Measurements from ENCODE around the gene YOD1.

GRCh38 chr1:207049974-207050391, 1.0 kb downstream of the YOD1 start:
- TF ChIP-seq, protein P1, sequence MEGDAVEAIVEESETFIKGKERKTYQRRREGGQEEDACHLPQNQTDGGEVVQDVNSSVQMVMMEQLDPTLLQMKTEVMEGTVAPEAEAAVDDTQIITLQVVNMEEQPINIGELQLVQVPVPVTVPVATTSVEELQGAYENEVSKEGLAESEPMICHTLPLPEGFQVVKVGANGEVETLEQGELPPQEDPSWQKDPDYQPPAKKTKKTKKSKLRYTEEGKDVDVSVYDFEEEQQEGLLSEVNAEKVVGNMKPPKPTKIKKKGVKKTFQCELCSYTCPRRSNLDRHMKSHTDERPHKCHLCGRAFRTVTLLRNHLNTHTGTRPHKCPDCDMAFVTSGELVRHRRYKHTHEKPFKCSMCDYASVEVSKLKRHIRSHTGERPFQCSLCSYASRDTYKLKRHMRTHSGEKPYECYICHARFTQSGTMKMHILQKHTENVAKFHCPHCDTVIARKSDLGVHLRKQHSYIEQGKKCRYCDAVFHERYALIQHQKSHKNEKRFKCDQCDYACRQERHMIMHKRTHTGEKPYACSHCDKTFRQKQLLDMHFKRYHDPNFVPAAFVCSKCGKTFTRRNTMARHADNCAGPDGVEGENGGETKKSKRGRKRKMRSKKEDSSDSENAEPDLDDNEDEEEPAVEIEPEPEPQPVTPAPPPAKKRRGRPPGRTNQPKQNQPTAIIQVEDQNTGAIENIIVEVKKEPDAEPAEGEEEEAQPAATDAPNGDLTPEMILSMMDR (IDR thresholded peaks at IDR 0.05) = peak; percentile 38 to 74 (median 68)
- TF ChIP-seq POLR2A (IDR thresholded peaks at IDR 0.05) = no peak

All from sigmoid colon (tissue), 3 donors.